ENCODE results near the gene TXNDC11.

DNA sequence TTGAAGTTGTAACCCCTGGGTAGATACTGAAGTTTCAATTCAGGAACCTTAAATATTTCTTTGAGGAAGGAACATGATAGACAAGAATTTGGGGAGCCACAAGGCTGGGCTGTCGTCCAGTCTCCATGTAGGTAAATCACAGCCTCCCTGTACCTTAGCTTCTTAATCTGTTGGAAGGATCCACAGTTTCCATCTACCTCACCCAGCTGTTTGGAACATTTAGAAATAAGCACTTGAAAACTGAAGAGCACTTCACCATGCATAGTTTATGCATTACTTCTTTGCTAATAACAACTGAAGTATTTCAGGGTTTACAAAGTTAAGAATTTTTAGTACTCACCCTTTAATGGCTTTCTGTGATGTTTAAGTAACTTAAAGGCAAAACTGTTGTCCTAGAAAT, 17.2 kb downstream of the TXNDC11 start:
- TF ChIP-seq, protein P1, sequence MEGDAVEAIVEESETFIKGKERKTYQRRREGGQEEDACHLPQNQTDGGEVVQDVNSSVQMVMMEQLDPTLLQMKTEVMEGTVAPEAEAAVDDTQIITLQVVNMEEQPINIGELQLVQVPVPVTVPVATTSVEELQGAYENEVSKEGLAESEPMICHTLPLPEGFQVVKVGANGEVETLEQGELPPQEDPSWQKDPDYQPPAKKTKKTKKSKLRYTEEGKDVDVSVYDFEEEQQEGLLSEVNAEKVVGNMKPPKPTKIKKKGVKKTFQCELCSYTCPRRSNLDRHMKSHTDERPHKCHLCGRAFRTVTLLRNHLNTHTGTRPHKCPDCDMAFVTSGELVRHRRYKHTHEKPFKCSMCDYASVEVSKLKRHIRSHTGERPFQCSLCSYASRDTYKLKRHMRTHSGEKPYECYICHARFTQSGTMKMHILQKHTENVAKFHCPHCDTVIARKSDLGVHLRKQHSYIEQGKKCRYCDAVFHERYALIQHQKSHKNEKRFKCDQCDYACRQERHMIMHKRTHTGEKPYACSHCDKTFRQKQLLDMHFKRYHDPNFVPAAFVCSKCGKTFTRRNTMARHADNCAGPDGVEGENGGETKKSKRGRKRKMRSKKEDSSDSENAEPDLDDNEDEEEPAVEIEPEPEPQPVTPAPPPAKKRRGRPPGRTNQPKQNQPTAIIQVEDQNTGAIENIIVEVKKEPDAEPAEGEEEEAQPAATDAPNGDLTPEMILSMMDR (conservative IDR thresholded peaks at IDR 0.05) = no peak
- TF ChIP-seq EZH2 (IDR thresholded peaks at IDR 0.05; ENCODE audit: low read depth) = no peak

Measured in PC-9 (cell line).